BJ (cell line): Measurements from ENCODE around the gene SPECC1L. TPM values are rescaled to one million over a fixed set of nuclear protein-coding genes. Genes with fewer than 3 reads are reported as not detected.

ENCODE experiments used
- CTCF ChIA-PET: fragments of 350-600 bp; formaldehyde crosslinking; extraction: SDS; loops from one replicate; lab custom pipeline; 2021; ENCODE audit warnings: antibody characterized with exemption, inconsistent platforms; lab: Yijun Ruan, JAX
- POLR2A ChIA-PET: fragments of 300-600 bp; sonication (Branson Sonifier 250); formaldehyde crosslinking; extraction: SDS; loops from one replicate; lab custom pipeline; 2021; ENCODE audit warnings: antibody characterized with exemption; lab: Charles Lee
- DNase-seq: peaks from one replicate; pipeline ENCODE4 v3.0.0-alpha.2; 2011; ENCODE audit warnings: low read depth
- H3K27me3 ChIP-seq: 2 replicates; pipeline ENCODE4 v1.6.0; 2011; ENCODE audit warnings: low read length; ENCODE audit not compliant: control insufficient read depth, insufficient read depth
- H3K36me3 ChIP-seq: 2 replicates; pipeline ENCODE4 v1.5.1; 2011; ENCODE audit warnings: low read length; ENCODE audit not compliant: control insufficient read depth, insufficient read depth
- H3K4me3 ChIP-seq: 2 replicates; pipeline ENCODE4 v1.5.1; 2011; ENCODE audit warnings: low read depth, mild to moderate bottlenecking, control low read depth, low read length
- polyA plus RNA-seq: library from polyadenylated mRNA; depleted of rRNA; stranded (reverse); fragments of >200 nt; gene quantifications from 2 replicates; pipeline ENCODE4 v1.2.3, GENCODE V29; 2011
- TF ChIP-seq, protein P1 (sequence below): IDR thresholded peaks from 2 replicates; pipeline ENCODE4 v1.5.1; 2011; ENCODE audit warnings: low read depth, mild to moderate bottlenecking, control low read depth, inconsistent platforms, low read length, moderate library complexity; ENCODE audit not compliant: insufficient read depth

Gene SPECC1L
- polyA plus RNA-seq, 1 experiment, result 35.1 TPM

GRCh38 chr22:24441406-24442351, 171.0 kb downstream of the SPECC1L start:
- no peaks in the 10 kb centered on the region; the same call in 1 of the 2 replicates for H3K27me3 ChIP-seq
- POLR2A ChIA-PET, result no interaction called here
- TF ChIP-seq, protein P1, sequence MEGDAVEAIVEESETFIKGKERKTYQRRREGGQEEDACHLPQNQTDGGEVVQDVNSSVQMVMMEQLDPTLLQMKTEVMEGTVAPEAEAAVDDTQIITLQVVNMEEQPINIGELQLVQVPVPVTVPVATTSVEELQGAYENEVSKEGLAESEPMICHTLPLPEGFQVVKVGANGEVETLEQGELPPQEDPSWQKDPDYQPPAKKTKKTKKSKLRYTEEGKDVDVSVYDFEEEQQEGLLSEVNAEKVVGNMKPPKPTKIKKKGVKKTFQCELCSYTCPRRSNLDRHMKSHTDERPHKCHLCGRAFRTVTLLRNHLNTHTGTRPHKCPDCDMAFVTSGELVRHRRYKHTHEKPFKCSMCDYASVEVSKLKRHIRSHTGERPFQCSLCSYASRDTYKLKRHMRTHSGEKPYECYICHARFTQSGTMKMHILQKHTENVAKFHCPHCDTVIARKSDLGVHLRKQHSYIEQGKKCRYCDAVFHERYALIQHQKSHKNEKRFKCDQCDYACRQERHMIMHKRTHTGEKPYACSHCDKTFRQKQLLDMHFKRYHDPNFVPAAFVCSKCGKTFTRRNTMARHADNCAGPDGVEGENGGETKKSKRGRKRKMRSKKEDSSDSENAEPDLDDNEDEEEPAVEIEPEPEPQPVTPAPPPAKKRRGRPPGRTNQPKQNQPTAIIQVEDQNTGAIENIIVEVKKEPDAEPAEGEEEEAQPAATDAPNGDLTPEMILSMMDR, result no peak
- H3K4me3 ChIP-seq, result no peak overlapping the region
- H3K36me3 ChIP-seq, result no peaks in the 10 kb centered on the region
- DNase-seq, result no peak
- CTCF ChIA-PET, result interaction anchor here (1.6 to 1.7 kb wide), 2 partner anchors 14 to 18 kb away, joined by 3 to 4 read pairs; no protein-coding TSS in a partner anchor

DNA sequence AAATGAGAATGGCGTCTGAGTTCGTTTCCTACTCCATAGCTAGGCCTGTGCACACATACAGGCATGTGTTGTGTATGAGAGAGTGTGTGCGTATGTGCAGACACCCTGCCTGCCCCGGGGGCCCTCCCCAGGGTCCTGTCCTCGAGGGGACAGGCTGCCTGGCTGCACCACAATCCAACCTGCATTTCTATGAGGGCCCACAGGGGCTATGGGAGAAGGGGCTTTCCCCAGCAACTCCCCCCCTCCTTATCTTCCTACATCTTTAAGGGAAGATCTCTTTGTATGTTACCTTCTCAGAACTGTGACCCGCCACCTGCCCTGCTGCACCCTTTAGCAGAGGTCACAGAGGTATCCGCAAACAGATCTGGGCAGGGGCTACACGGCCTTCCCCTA, 171.7 kb downstream of the SPECC1L start:
- H3K27me3 ChIP-seq, result no peaks in the 10 kb centered on the region; the same call in 1 of the 2 replicates
- H3K4me3 ChIP-seq, result no peak overlapping the region
- H3K36me3 ChIP-seq, result no peaks in the 10 kb centered on the region
- CTCF ChIA-PET, result interaction anchor here (1.6 to 1.7 kb wide), 2 partner anchors 14 to 19 kb away, joined by 3 to 4 read pairs; no protein-coding TSS in a partner anchor
- TF ChIP-seq, protein P1, result no peak
- POLR2A ChIA-PET, result no interaction called here
- no peak for DNase-seq

GRCh38 chr22:24443668-24444067, 173.0 kb downstream of the SPECC1L start:
- TF ChIP-seq, protein P1, result no peak
- no peak overlapping the region for H3K4me3 ChIP-seq
- POLR2A ChIA-PET, result no interaction called here
- no peaks in the 10 kb centered on the region; the same call in 1 of the 2 replicates for H3K27me3 ChIP-seq
- no peaks in the 10 kb centered on the region for H3K36me3 ChIP-seq
- CTCF ChIA-PET, result interaction anchor here (2.1 kb wide), 1 partner anchor 20 kb away, joined by 4 read pairs; no protein-coding TSS in a partner anchor
- DNase-seq, result no peak

DNA sequence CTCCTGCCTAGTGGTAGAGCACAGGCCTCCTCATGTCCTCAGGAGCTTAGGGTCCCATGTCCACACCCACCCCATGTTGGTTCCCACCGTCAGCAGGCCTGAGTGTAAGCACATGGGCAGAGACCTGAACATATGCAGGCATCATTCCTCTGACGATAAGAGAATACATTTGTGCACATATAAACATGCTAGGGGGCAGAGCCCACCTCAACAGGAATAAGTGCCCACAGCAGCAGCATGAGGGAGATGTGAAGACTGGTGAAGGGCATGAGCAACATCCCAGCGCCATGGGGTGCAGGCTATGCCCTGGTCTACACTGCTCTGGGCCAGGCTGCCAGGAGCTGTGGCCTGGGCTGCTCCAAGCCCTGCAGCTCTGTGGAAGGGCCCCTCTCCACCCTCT, 173.6 kb downstream of the SPECC1L start:
- POLR2A ChIA-PET, result no interaction called here
- Histone ChIP-seq H3K27me3 (no peaks in the 10 kb centered on the region; the same call in 1 of the 2 replicates), H3K4me3 (no peak overlapping the region), H3K36me3 (no peaks in the 10 kb centered on the region)
- CTCF ChIA-PET, result interaction anchor here (2.1 kb wide), 1 partner anchor 21 kb away, joined by 4 read pairs; no protein-coding TSS in a partner anchor
- TF ChIP-seq, protein P1, result no peak
- no peak for DNase-seq
